WTC11 (cell line): ENCODE measurements around the gene EIF4G3. TPM values are rescaled to one million over a fixed set of nuclear protein-coding genes. Genes with fewer than 3 reads are reported as not detected.

Source experiments
- ATAC-seq: fragments of 200-7000 bp; cut with Tn5 transposase; 2 replicates; pipeline ENCODE4 v1.10.0; 2021; ENCODE audit warnings: mild to moderate bottlenecking, moderate library complexity
- CTCF ChIA-PET: fragments of 300-600 bp; sonication (Branson Sonifier 250); formaldehyde crosslinking; loops from one replicate; lab custom pipeline; 2021; ENCODE audit warnings: antibody characterized with exemption; lab: Charles Lee
- POLR2A ChIA-PET: fragments of 350-600 bp; sonication (Branson Sonifier 250); formaldehyde crosslinking; loops from one replicate; lab custom pipeline; 2021; ENCODE audit warnings: antibody characterized with exemption; lab: Charles Lee
- DNase-seq: peaks from one replicate; pipeline ENCODE4 v3.0.0; 2021; ENCODE audit warnings: low spot score
- H3K27ac Mint-ChIP-seq: 2 replicates; pipeline ENCODE4 v1.8.0; 2021; ENCODE audit warnings: mixed read lengths
- H3K27me3 Mint-ChIP-seq: 2 replicates; pipeline ENCODE4 v1.8.0; 2021; ENCODE audit warnings: low read depth, mild to moderate bottlenecking, moderate library complexity, mixed read lengths
- H3K36me3 Mint-ChIP-seq: 2 replicates; pipeline ENCODE4 v1.8.0; 2021; ENCODE audit warnings: mixed read lengths
- H3K4me1 Mint-ChIP-seq: 2 replicates; pipeline ENCODE4 v1.8.0; 2022; ENCODE audit warnings: mixed read lengths
- H3K4me3 Mint-ChIP-seq: 2 replicates; pipeline ENCODE4 v1.8.0; 2021; ENCODE audit warnings: mild to moderate bottlenecking, moderate library complexity, mixed read lengths
- H3K9me3 Mint-ChIP-seq: 2 replicates; pipeline ENCODE4 v1.8.0; 2021; ENCODE audit warnings: mixed read lengths
- ELF4 ChIP-seq: sonication (generic); formaldehyde crosslinking; IDR thresholded peaks from 2 replicates; pipeline ENCODE4 v1.8.1; 2022; ENCODE audit warnings: low read depth, mild to moderate bottlenecking, moderate library complexity, missing genetic modification reagents
- ESRRA ChIP-seq: sonication (generic); formaldehyde crosslinking; IDR thresholded peaks from 2 replicates; pipeline ENCODE4 v1.8.1; 2022; ENCODE audit warnings: mild to moderate bottlenecking, missing genetic modification reagents, borderline replicate concordance
- JAZF1 ChIP-seq: fragments of 250-450 bp; sonication (Bioruptor Pico); IDR thresholded peaks from 2 replicates; pipeline ENCODE4 v1.9.0; 2021; ENCODE audit warnings: moderate library complexity, mild to moderate bottlenecking, inconsistent platforms
- MXD4 ChIP-seq: fragments of 250-450 bp; sonication (Bioruptor Pico); IDR thresholded peaks from 2 replicates; pipeline ENCODE4 v1.8.0; 2021; ENCODE audit warnings: mild to moderate bottlenecking, moderate library complexity, borderline replicate concordance
- PRRX2 ChIP-seq: fragments of 250-450 bp; sonication (Bioruptor Pico); IDR thresholded peaks from 2 replicates; pipeline ENCODE4 v1.8.0; 2021; ENCODE audit warnings: mild to moderate bottlenecking
- TCF7 ChIP-seq: sonication (generic); formaldehyde crosslinking; IDR thresholded peaks from 2 replicates; pipeline ENCODE4 v1.8.0; 2022; ENCODE audit warnings: mild to moderate bottlenecking, low read depth, missing genetic modification reagents, moderate library complexity
- ZNF219 ChIP-seq: sonication (generic); formaldehyde crosslinking; IDR thresholded peaks from 2 replicates; pipeline ENCODE4 v1.8.0; 2023; ENCODE audit warnings: missing genetic modification reagents, mild to moderate bottlenecking, borderline replicate concordance
- ZNF263 ChIP-seq: sonication (generic); formaldehyde crosslinking; IDR thresholded peaks from 2 replicates; pipeline ENCODE4 v1.8.1; 2022; ENCODE audit warnings: low read depth, mild to moderate bottlenecking, moderate library complexity, missing genetic modification reagents
- ZNF416 ChIP-seq: fragments of 250-450 bp; sonication (Bioruptor Pico); IDR thresholded peaks from 2 replicates; pipeline ENCODE4 v1.9.0; 2021; ENCODE audit warnings: mild to moderate bottlenecking, inconsistent platforms
- ZNF671 ChIP-seq: fragments of 250-450 bp; sonication (Bioruptor Pico); IDR thresholded peaks from 2 replicates; pipeline ENCODE4 v1.8.0; 2021; ENCODE audit warnings: mild to moderate bottlenecking
- total RNA-seq: library from RNA; stranded (reverse); gene quantifications from 3 replicates; pipeline ENCODE4 v1.2.3, GENCODE V29; 2021
- TF ChIP-seq, protein P1 (sequence below): sonication (generic); formaldehyde crosslinking; IDR thresholded peaks from 2 replicates; pipeline ENCODE4 v1.8.0; 2022; ENCODE audit warnings: mild to moderate bottlenecking, missing genetic modification reagents
- TF ChIP-seq, protein P2 (sequence below): sonication (generic); formaldehyde crosslinking; IDR thresholded peaks from 2 replicates; pipeline ENCODE4 v1.8.1; 2022; ENCODE audit warnings: mild to moderate bottlenecking, moderate library complexity, missing genetic modification reagents
- TF ChIP-seq, protein P3 (sequence below): sonication (generic); formaldehyde crosslinking; conservative IDR thresholded peaks from 2 replicates; pipeline ENCODE4 v1.8.1; 2023; ENCODE audit warnings: mild to moderate bottlenecking, low read depth, missing genetic modification reagents, moderate library complexity
- TF ChIP-seq, protein P4 (sequence below): sonication (generic); formaldehyde crosslinking; IDR thresholded peaks from 2 replicates; pipeline ENCODE4 v1.8.0; 2023; ENCODE audit warnings: missing genetic modification reagents, mild to moderate bottlenecking, borderline replicate concordance
- TF ChIP-seq, protein P5 (sequence below): fragments of 250-450 bp; sonication (Bioruptor Pico); IDR thresholded peaks from 2 replicates; pipeline ENCODE4 v1.9.0; 2021; ENCODE audit warnings: mild to moderate bottlenecking, borderline replicate concordance
- TF ChIP-seq, protein P6 (sequence below): fragments of 200-600 bp; IDR thresholded peaks from 2 replicates; pipeline ENCODE4 v1.8.0; 2022; ENCODE audit warnings: antibody characterized with exemption
- TF ChIP-seq, protein P7 (sequence below): fragments of 250-450 bp; sonication (Bioruptor Pico); IDR thresholded peaks from 2 replicates; pipeline ENCODE4 v2.1.2; 2022; ENCODE audit warnings: mild to moderate bottlenecking, moderate library complexity

The EIF4G3 gene
- total RNA-seq, 1 experiment from 2014 or later: 77.7 TPM

DNA sequence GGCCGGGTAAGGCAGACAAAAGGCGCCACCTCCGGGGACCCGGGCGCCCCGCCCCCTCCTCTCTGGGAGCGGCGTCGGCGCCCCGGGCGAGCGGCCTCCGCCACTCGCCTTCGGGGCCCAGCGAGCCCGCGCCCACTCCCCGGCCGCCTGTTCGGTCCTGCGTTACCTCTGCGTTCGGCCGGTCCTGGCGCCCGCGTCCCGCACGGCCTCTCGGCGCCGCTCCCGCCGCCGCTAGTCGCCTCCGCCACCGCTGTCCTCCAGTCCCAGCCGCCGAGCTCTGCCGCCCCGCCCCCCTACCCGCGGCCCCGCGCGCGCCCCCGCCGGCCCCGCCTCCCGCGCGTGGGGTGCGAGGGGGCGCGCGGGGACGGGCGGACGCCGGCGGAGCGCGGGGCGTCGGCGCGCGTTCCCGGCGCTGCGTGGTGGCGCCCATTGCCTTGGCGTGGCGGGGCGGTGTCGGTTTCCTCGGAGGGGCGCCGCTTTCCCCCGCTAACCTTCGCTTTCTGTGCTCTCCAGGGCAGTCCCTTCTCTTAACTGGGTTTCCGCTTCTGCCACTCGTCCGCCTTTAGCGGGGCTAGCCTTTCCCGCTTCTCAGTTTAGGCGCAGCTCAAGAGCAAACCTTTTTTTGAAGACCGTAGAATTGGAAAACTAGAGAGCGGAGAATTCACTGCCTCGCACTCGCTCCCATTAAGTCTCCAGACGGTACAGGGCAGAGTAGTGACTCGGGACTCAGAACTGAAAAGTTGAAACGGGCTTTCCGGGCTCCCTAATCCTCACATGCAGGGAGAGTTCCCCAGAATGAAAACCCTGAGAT is 389.5 kb downstream of the EIF4G3 start, which contains the start of gene HP1BP3:
Gene HP1BP3 (minus strand): TSS at position 279 of the 811 bp plus-strand sequence. CDS start 6,867 bp downstream, outside the sequence.
- peaks cover 24% of the 10 kb centered on the region for H3K4me1 Mint-ChIP-seq
- TF ChIP-seq, protein P1, sequence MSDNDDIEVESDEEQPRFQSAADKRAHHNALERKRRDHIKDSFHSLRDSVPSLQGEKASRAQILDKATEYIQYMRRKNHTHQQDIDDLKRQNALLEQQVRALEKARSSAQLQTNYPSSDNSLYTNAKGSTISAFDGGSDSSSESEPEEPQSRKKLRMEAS (CRISPR knock-in tag): 0 out of 2 replicates have a peak, but pooled peaks have one; percentile 25
- TF ChIP-seq ZNF263 (CRISPR knock-in tag) (no peak), TCF7 (no peak), ZNF671 (CRISPR knock-in tag) (0 out of 2 replicates have a peak, but pooled peaks have one; percentile 37), ESRRA (no peak), ZNF416 (CRISPR knock-in tag) (peak; percentile 76; the same call in 1 of the 2 replicates), MXD4 (CRISPR knock-in tag) (no peak), ELF4 (CRISPR knock-in tag) (no peak), PRRX2 (CRISPR knock-in tag) (0 out of 2 replicates have a peak, but pooled peaks have one; percentile 7), ZNF219 (CRISPR knock-in tag) (no peak), JAZF1 (no peak)
- TF ChIP-seq, protein P2, sequence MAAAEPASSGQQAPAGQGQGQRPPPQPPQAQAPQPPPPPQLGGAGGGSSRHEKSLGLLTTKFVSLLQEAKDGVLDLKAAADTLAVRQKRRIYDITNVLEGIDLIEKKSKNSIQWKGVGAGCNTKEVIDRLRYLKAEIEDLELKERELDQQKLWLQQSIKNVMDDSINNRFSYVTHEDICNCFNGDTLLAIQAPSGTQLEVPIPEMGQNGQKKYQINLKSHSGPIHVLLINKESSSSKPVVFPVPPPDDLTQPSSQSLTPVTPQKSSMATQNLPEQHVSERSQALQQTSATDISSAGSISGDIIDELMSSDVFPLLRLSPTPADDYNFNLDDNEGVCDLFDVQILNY (CRISPR knock-in tag): peak; percentile 12; the same call in 1 of the 2 replicates
- TF ChIP-seq, protein P3, sequence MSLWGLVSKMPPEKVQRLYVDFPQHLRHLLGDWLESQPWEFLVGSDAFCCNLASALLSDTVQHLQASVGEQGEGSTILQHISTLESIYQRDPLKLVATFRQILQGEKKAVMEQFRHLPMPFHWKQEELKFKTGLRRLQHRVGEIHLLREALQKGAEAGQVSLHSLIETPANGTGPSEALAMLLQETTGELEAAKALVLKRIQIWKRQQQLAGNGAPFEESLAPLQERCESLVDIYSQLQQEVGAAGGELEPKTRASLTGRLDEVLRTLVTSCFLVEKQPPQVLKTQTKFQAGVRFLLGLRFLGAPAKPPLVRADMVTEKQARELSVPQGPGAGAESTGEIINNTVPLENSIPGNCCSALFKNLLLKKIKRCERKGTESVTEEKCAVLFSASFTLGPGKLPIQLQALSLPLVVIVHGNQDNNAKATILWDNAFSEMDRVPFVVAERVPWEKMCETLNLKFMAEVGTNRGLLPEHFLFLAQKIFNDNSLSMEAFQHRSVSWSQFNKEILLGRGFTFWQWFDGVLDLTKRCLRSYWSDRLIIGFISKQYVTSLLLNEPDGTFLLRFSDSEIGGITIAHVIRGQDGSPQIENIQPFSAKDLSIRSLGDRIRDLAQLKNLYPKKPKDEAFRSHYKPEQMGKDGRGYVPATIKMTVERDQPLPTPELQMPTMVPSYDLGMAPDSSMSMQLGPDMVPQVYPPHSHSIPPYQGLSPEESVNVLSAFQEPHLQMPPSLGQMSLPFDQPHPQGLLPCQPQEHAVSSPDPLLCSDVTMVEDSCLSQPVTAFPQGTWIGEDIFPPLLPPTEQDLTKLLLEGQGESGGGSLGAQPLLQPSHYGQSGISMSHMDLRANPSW (CRISPR knock-in tag): no peak
- TF ChIP-seq, protein P4, sequence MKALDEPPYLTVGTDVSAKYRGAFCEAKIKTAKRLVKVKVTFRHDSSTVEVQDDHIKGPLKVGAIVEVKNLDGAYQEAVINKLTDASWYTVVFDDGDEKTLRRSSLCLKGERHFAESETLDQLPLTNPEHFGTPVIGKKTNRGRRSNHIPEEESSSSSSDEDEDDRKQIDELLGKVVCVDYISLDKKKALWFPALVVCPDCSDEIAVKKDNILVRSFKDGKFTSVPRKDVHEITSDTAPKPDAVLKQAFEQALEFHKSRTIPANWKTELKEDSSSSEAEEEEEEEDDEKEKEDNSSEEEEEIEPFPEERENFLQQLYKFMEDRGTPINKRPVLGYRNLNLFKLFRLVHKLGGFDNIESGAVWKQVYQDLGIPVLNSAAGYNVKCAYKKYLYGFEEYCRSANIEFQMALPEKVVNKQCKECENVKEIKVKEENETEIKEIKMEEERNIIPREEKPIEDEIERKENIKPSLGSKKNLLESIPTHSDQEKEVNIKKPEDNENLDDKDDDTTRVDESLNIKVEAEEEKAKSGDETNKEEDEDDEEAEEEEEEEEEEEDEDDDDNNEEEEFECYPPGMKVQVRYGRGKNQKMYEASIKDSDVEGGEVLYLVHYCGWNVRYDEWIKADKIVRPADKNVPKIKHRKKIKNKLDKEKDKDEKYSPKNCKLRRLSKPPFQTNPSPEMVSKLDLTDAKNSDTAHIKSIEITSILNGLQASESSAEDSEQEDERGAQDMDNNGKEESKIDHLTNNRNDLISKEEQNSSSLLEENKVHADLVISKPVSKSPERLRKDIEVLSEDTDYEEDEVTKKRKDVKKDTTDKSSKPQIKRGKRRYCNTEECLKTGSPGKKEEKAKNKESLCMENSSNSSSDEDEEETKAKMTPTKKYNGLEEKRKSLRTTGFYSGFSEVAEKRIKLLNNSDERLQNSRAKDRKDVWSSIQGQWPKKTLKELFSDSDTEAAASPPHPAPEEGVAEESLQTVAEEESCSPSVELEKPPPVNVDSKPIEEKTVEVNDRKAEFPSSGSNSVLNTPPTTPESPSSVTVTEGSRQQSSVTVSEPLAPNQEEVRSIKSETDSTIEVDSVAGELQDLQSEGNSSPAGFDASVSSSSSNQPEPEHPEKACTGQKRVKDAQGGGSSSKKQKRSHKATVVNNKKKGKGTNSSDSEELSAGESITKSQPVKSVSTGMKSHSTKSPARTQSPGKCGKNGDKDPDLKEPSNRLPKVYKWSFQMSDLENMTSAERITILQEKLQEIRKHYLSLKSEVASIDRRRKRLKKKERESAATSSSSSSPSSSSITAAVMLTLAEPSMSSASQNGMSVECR (CRISPR knock-in tag): peak; percentile 37; the same call in 1 of the 2 replicates
- TF ChIP-seq, protein P5, sequence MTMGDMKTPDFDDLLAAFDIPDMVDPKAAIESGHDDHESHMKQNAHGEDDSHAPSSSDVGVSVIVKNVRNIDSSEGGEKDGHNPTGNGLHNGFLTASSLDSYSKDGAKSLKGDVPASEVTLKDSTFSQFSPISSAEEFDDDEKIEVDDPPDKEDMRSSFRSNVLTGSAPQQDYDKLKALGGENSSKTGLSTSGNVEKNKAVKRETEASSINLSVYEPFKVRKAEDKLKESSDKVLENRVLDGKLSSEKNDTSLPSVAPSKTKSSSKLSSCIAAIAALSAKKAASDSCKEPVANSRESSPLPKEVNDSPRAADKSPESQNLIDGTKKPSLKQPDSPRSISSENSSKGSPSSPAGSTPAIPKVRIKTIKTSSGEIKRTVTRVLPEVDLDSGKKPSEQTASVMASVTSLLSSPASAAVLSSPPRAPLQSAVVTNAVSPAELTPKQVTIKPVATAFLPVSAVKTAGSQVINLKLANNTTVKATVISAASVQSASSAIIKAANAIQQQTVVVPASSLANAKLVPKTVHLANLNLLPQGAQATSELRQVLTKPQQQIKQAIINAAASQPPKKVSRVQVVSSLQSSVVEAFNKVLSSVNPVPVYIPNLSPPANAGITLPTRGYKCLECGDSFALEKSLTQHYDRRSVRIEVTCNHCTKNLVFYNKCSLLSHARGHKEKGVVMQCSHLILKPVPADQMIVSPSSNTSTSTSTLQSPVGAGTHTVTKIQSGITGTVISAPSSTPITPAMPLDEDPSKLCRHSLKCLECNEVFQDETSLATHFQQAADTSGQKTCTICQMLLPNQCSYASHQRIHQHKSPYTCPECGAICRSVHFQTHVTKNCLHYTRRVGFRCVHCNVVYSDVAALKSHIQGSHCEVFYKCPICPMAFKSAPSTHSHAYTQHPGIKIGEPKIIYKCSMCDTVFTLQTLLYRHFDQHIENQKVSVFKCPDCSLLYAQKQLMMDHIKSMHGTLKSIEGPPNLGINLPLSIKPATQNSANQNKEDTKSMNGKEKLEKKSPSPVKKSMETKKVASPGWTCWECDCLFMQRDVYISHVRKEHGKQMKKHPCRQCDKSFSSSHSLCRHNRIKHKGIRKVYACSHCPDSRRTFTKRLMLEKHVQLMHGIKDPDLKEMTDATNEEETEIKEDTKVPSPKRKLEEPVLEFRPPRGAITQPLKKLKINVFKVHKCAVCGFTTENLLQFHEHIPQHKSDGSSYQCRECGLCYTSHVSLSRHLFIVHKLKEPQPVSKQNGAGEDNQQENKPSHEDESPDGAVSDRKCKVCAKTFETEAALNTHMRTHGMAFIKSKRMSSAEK (CRISPR knock-in tag): no peak
- TF ChIP-seq, protein P6, sequence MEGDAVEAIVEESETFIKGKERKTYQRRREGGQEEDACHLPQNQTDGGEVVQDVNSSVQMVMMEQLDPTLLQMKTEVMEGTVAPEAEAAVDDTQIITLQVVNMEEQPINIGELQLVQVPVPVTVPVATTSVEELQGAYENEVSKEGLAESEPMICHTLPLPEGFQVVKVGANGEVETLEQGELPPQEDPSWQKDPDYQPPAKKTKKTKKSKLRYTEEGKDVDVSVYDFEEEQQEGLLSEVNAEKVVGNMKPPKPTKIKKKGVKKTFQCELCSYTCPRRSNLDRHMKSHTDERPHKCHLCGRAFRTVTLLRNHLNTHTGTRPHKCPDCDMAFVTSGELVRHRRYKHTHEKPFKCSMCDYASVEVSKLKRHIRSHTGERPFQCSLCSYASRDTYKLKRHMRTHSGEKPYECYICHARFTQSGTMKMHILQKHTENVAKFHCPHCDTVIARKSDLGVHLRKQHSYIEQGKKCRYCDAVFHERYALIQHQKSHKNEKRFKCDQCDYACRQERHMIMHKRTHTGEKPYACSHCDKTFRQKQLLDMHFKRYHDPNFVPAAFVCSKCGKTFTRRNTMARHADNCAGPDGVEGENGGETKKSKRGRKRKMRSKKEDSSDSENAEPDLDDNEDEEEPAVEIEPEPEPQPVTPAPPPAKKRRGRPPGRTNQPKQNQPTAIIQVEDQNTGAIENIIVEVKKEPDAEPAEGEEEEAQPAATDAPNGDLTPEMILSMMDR: no peak
- TF ChIP-seq, protein P7, sequence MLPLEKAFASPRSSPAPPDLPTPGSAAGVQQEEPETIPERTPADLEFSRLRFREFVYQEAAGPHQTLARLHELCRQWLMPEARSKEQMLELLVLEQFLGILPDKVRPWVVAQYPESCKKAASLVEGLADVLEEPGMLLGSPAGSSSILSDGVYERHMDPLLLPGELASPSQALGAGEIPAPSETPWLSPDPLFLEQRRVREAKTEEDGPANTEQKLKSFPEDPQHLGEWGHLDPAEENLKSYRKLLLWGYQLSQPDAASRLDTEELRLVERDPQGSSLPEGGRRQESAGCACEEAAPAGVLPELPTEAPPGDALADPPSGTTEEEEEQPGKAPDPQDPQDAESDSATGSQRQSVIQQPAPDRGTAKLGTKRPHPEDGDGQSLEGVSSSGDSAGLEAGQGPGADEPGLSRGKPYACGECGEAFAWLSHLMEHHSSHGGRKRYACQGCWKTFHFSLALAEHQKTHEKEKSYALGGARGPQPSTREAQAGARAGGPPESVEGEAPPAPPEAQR: no peak
- ATAC-seq: peak; percentile 33
- peak; percentile 54 for DNase-seq
- no peaks in the 10 kb centered on the region for H3K36me3 Mint-ChIP-seq
- peak within 1 kb of the TSS; percentile 100 for H3K4me3 Mint-ChIP-seq
- no peaks in the 10 kb centered on the region for H3K27me3 Mint-ChIP-seq
- no peaks in the 10 kb centered on the region for H3K9me3 Mint-ChIP-seq
- POLR2A ChIA-PET: interaction anchor here (0.6 to 2.5 kb wide), 16 partner anchors 9 to 384 kb away, joined by 3 to 14 read pairs (median 4); partner anchors contain the start of genes DDOST, KIF17 and SH2D5
- peak within 1 kb of the TSS; percentile 98 for H3K27ac Mint-ChIP-seq
- CTCF ChIA-PET: interaction anchor here (0.6 to 2.4 kb wide), 8 partner anchors 59 to 575 kb away, joined by 3 to 13 read pairs (median 4); partner anchors contain the start of genes DDOST and KIF17
